GM18867 (cell line): ENCODE data around the gene ZNF862.
"Not testable (repeated sequence)": the region's sequence is repeated elsewhere in the genome, so short reads cannot be mapped to it uniquely, and the experiment has no call there.

ENCODE experiments used
- ATAC-seq: cut with Tn5 transposase; IDR thresholded peaks from one replicate; pipeline ENCODE4 v1.9.1; 2021; ENCODE audit warnings: mild to moderate bottlenecking, moderate library complexity; ENCODE audit not compliant: unreplicated experiment

Gene ZNF862

GRCh38 chr7:149878523-149878921 lies 40.3 kb downstream of the ZNF862 start:
- ATAC-seq = no peak

GRCh38 chr7:149879271-149879743 lies 41.1 kb downstream of the ZNF862 start:
- no peak for ATAC-seq

DNA sequence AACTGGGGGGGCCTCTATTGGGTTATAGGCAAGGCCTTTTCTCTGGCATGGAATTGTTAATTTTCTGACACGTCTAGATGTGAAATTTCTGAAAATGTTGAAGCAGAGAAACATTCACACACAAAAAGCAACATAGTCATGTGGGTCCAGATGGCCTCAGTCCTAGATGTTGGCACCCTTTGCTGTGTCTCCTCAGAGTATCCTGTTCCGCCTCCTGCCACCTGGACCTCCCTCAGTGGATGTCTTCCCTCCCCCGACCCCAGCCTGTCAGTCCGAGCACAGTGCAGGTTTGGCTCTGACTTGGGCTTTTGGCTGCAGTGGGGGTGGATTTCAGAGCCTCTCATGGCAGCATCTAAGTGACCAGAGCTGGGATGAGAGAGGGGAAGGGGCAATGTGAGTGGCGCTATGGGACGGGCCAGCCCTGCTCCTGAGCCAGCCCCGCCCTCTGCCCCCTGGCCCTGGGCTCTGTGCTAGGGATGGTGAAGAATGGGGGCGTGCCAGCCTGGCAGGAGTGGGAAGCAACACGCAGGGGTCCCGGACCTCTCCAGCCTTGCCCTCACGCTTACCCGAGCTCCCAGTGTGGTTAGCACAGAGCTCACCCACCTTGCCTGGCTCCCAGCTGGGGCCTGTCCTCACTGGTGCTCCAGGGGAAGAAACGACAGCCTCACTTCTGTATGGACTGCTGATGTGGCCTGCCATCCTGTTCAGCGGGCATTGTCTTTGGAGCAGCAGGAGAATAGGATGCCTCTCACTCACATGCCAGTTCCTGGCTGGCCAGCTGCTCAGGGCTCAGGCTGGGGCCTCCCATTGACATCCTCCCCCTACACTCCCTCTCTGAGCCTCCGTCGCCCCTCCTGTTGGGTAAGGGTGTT lies 41.8 kb downstream of the ZNF862 start:
- no peak for ATAC-seq

- ATAC-seq = no peak
Observed at GRCh38 chr7:149880638-149881311, 42.6 kb downstream of the ZNF862 start.

DNA sequence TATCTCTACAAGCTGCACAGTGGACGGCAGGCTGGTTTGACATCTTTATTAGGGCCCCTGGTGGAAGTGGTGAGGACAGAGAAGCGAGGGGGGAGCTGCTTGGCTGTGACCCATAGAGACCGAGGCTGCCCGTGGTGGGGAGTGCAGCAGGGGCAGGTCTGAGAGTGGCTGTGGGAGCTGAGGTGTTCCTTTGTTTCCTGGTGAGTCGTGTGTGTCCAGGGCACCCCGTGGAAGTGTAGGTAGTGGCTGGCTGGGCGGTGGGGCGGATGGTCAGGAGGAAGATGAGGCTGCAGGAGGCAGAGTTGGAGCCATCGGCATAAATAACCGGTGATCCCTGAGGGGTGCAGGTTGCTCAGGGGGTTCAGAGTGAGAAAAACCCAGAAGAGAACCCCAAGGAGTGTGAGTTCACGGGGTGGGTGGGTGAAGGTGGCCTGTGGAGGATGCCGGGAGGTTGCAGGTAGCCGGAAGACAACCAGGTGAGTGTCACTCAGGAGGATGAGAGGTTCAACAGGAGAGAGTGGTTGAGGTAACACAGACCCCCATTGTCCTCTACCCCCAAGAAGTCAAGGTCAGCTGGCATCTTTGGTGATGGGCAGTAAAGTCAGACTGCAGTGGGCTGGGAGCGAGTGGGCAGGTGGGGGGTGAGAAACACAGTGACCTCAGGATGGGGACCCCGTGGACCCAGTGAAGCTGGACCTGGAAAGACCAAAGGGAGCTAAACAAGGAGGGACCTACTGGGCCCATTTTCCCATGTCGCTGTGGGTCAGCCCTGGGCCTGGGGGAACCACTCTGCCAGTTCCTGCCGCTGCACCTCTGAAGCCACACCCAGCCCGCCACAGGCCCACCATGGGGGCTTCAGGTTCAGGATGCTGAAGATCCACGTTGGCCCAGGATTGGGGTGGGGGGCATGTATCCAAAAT lies 43.4 kb downstream of the ZNF862 start:
- no peak for ATAC-seq

DNA sequence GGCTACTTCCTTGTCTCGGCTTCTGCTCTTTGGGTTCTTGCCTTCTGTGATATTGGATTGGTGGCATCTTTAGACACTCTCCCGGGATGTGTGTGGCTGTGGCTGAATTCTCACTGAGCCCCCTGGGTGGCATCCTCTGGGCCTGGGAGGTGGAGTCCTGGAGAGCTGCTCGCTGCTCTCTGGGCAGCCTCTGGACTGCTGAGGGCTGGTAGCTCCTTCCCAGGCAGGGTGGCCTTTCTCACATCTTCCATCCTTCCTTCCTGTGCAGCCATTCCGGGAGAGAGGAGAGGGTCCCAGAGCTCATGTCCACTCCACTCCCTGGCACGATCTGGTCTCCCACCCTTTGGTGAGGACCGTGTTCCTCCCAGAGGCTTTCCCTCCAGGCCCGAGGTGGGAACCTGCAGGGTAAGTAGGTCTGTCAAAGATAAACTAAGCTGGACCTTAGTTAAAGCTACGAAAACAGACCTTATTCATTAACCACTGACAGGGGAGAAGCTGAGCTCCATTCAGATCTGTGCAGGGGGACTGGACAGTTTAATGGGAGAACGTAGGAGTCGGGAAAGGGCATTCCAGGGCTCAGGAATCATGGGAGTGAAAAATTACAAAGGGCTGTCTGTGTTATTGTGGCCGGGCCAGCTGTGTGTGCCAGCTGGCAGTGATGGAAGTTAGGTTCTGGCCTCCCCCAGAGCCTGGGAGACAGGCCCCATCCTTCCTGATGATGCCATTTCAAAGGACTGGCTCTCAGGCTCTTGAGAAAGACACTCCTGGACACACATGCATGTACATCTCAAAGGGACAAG lies 44.3 kb downstream of the ZNF862 start:
- ATAC-seq = no peak

DNA sequence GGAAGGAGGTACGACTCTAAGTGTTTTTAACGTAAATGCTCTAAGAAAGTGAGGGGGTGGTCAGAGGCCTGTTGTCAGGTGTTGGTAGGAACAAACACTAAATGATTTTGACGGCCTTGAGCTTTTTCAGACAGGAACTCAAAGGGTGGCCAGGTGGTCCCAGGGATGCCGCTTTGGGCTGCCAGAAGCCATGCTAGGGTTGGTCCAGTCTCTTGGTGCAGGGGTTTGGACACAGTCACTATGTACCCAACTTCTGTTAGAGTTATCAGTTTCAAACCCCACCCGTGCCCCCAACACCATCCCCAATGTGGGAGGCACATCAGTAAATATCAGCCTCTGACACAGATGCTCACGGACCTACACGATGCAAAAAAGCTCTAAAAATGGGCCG lies 44.9 kb downstream of the ZNF862 start:
- ATAC-seq = no peak

GRCh38 chr7:149883452-149883861 lies 45.3 kb downstream of the ZNF862 start:
- ATAC-seq = peak; percentile 83

DNA sequence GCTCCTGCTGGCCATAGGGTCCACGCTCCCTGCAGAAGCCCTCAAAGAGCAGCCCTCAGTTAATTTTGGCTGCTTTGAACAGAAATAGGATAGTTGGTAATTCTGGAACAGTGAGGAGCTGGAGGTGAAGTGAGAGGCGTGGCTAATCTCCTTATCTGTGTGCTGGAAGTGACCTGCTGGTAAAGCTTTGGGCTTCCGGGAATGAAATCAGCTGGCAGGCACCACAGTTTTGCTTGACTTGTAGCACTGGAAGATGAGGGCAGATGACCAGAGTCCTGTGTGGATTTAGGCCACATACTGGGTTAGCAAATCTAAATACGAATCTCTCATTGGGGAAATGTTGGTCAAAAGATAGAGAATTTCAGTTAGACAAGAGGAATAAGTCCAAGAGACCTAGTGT lies 45.8 kb downstream of the ZNF862 start:
- ATAC-seq = no peak

DNA sequence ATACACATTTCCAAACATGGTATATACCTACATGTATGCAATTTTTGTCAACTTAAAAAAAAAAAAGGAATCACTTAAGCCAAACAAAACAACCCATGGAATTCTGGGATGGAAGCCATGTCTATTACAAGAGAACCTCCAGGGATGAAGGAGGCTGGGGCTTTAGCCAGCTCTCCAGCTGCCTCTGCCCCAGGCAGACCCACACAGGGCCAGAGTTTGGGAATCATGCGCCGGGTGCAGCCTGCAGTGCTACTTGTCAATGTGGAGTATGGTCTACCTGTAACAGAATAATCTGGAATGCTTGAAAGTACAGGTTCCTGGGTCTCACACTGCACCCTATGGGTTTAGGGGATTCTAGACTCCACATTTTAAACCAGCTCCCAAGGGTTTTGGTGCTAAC lies 46.4 kb downstream of the ZNF862 start:
- ATAC-seq = no peak

DNA sequence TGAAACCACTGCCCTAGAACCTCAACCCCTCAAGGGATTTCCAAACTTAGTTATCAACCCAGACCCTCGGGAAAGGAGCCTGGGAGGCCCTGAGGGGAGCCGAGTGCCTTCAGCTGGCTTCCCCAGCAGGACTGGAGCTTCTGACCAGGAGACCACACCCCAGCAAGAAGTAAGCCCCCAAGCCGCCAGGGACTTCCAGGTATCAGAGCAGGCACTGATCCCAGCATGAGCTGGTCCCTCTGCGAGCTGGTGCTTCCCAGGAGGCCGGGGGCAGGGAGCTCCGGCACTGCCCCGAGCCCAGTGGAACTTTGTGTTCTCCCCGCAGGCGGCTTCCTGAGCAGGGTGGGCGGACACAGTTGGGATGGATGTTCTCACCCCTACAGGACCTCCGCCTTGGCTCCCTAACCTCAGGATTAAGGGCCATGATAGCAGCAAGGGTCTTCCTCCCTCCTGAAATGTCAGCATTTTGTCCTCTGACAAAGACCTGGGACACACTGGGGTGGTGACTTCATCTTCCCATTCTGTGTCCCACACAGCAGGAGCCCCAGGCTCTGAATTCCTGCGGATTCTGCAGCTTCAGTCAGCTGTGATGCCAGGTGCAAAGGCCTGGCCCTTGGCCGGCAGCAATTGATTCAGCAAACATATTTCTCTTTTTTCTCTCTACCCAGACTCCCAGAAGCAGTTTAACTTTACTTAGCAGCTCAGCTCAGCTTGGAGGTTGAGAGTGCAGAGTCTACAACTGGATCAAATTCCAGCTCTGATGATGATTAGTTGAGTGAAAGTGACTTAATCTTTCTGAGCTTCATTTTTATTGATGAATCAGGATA lies 47.2 kb downstream of the ZNF862 start:
- no peak for ATAC-seq

DNA sequence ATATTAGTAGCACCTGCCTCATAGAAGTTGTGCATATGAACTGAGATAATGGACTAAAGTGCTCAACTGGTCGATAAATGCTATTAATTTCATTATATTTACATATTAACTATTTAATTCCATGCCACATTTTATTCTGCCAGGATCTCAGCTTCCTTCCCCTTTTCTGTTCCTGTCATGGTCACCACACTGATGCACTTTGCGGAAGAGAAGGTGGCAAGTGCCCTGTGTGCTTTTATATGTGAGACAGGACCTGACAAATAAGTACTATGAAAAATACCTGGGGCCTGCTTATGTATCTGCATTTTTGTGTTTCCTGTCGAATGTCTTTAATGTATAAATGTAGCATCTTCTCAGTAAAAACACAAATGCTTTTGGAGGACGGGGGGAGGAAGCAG lies 47.8 kb downstream of the ZNF862 start:
- no peak for ATAC-seq

- ATAC-seq = no peak
Observed at GRCh38 chr7:149887311-149887710, 49.1 kb downstream of the ZNF862 start.

GRCh38 chr7:149890715-149891114 lies 52.5 kb downstream of the ZNF862 start:
- not testable (repeated sequence) for ATAC-seq

DNA sequence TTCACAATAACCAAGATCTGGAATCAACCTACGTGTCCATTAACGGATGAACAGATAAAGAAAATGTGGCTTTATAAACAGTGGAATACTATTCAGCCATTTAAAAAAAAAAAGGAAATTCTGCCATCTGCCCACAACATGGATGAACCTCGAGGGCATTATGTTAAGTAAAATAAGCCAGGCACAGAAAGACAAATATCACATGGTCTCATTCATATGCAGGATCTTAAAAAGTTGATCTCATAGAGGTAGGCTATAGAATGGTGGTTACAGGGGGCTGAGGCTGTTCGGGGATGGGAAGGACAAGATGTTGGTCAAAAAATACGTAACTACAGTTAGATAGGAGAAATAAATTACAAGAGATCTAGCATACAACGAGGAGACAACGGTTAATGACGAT lies 56.8 kb downstream of the ZNF862 start:
- ATAC-seq = not testable (repeated sequence)

GRCh38 chr7:149907776-149908376 lies 69.7 kb downstream of the ZNF862 start:
- not testable (repeated sequence) for ATAC-seq

DNA sequence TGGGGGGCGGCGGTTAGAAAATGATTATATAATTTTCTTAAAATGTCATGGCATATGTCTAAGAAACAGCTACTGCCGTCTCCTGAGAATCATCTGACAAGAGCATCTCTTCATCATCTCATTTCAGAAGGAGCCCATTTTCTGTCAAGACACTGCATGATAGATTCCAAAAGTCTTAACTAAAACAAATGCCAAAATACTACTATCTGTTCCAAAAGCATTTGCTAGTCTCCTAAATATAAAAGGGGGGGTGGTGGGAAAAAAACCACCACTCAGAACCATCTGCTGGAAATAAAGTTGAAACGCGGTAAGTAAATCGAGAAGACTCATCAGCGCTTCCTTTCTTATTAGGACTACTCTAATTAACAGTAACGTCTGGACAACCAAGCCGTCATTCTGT lies 72.0 kb downstream of the ZNF862 start:
- not testable (repeated sequence) for ATAC-seq

DNA sequence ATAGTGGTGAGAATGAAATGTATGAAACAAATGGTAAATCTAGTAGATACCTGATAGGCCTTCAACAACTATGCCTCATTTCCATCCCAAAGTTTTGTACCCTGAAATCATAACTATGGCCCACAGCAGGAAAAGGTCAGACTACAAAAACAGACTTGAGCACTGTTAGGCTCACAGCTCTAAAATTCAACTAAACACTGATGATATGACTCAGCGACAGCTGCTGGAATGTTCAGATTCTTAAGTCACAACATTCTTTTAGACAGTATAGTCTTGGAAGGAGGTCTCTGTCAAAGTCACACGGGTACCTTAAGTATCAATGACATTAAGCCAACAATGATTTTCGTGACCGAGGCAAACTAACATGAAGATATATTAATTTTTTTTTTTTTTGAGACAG lies 74.0 kb downstream of the ZNF862 start:
- not testable (repeated sequence) for ATAC-seq
